Lower leg skin (tissue), 4 donors: Measurements from ENCODE around the gene NPC1. TPM values are rescaled to one million over a fixed set of nuclear protein-coding genes. Genes with fewer than 3 reads are reported as not detected.

Source experiments
- DNase-seq, 2 donors: peaks; one replicate each; pipeline ENCODE4 v3.0.0-alpha.2; 2019; ENCODE audit warnings: low spot score in 2 of 2
- H3K4me3 ChIP-seq: fragments of 200-600 bp; sonication (generic); 2 replicates; pipeline ENCODE4 v1.5.1; 2017; ENCODE audit warnings: mild to moderate bottlenecking, low read depth; ENCODE audit not compliant: poor library complexity, severe bottlenecking
- CTCF ChIP-seq, 3 donors: fragments of 450-650 bp; IDR thresholded peaks; one replicate each; pipeline ENCODE4 v1.5.1; 2016; ENCODE audit warnings: antibody characterized with exemption in 3 of 3, mild to moderate bottlenecking in 3 of 3, moderate library complexity in 2 of 3
- POLR2A ChIP-seq, 2 donors: fragments of 450-650 bp; IDR thresholded peaks; one replicate each; pipeline ENCODE4 v1.6.1; 2016 to 2017; ENCODE audit warnings: antibody characterized with exemption in 2 of 2, mild to moderate bottlenecking in 1 of 2, moderate library complexity in 1 of 2
- WGBS, 2 donors: methylation state at CpG; one replicate each; pipeline ENCODE4 v1.1.5; 2018; 5-methylcytosine and 5-hydroxymethylcytosine counted together
- intact Hi-C: fragments of 100-400 bp; cut with DNase I; formaldehyde crosslinking; loops from one replicate; pipeline ENCODE4 v1.15.0; 2023; ENCODE audit warnings: low total_unique reads
- total RNA-seq, 4 donors: library from RNA; depleted of rRNA; stranded (reverse); fragments of >200 nt; gene quantifications; one replicate each; pipeline ENCODE4 v1.1.0, GENCODE V29; 2016

NPC1 gene
- total RNA-seq, 4 donors from 2014 or later: 75.1 to 114 (median 100) TPM

- no peak overlapping the region for H3K4me3 ChIP-seq
- DNase-seq: no peak
- TF ChIP-seq POLR2A (IDR thresholded peaks at IDR 0.05) (no peak), CTCF (IDR thresholded peaks at IDR 0.05) (no peak)
- 97 to 98% methylated on average over 5 of the region's 5 CpGs for WGBS, 2 donors
- intact Hi-C loops: no loop called here
Observed at GRCh38 chr18:23569299-23570063, 16.8 kb downstream of the NPC1 start.

DNA sequence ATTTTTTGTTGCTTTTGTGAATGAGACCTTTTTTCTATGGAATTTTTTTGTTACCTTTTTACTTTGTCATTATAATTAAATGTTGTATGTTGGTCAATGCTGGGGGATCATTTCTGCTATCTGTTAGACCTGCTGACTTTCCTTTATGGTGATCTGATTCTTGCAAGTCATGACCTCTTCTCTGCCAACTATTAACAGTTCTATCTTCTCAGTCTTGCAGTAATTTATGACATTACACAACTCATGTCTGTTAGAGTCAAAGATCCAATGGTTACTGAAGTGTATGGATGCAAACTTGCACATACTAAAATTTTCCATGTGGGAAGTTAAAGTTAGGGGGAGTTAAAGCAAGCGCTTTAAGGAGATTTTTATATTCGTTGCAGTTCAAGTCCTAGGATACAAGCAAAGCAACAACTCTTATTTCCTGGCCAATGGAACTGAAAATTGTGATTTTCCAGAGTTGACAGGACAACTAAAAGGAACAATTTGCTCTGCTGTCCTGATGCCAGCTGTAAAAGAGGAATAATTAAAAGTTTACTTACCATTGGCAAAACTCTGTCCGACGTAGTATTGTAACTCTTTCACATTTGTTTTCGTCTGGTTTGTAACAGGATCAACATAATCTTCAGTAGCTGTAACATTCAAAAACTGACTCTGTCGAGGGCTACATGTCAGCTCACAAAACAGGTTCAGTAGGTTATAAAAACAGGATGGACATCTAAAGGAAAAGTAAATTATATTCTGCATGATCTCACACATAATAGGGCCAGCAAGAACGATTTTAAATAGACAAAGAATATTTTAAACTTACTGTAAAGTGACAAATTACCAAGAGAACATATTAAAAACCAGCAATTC lies 17.8 kb downstream of the NPC1 start:
- TF ChIP-seq POLR2A (IDR thresholded peaks at IDR 0.05): no peak
- TF ChIP-seq CTCF (IDR thresholded peaks at IDR 0.05): no peak
- WGBS, 2 donors: 70 to 74% methylated on average over 7 of the region's 7 CpGs
- no peak for DNase-seq
- H3K4me3 ChIP-seq: no peak overlapping the region
- intact Hi-C loops: no loop called here

DNA sequence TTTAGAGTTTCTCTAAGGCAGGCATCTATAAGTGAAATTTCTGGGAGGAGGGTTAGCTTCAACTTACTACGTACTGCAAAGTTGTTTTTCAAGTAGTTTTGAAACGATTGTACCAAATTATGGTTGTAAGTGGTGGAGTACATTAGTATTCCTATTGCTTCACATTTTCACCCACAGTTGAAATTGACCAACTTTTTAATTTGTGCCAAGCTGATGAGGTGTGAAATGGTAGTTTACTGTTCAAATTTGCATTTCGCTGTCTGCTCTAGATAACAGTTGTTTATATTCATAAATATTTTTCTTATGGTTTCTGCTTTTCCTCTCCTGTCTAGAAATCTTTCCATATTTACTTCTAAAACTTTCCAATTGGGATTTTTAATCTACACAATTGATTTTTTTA lies 18.6 kb downstream of the NPC1 start:
- TF ChIP-seq POLR2A (IDR thresholded peaks at IDR 0.05) (no peak), CTCF (IDR thresholded peaks at IDR 0.05) (no peak)
- no peak overlapping the region for H3K4me3 ChIP-seq
- 93 to 94% methylated on average over 3 of the region's 3 CpGs for WGBS, 2 donors
- intact Hi-C loops: no loop called here
- no peak for DNase-seq

GRCh38 chr18:23565916-23566547 lies 20.3 kb downstream of the NPC1 start:
- TF ChIP-seq CTCF (IDR thresholded peaks at IDR 0.05) (no peak), POLR2A (IDR thresholded peaks at IDR 0.05) (no peak)
- H3K4me3 ChIP-seq: no peak overlapping the region
- intact Hi-C loops: no loop called here
- no peak for DNase-seq
- 65 to 68% methylated on average over 3 of the region's 3 CpGs for WGBS, 2 donors

GRCh38 chr18:23563377-23564043 lies 22.8 kb downstream of the NPC1 start:
- WGBS, 2 donors: 94 to 97% methylated on average over 2 of the region's 2 CpGs
- H3K4me3 ChIP-seq: no peak overlapping the region
- intact Hi-C loops: no loop called here
- no peak for TF ChIP-seq POLR2A (IDR thresholded peaks at IDR 0.05)
- no peak for TF ChIP-seq CTCF (IDR thresholded peaks at IDR 0.05)
- DNase-seq: peak in 1 of 2 donors; percentile 5
